ENCODE data around the gene UBXN11. TPM values are rescaled to one million over a fixed set of nuclear protein-coding genes. Genes with fewer than 3 reads are reported as not detected.

Gene UBXN11
- total RNA-seq, 4 donors from 2014 or later, result 2.7 to 3.8 (median 3.4) TPM

GRCh38 chr1:26291433-26291832 lies 15.0 kb downstream of the UBXN11 start:
- Histone ChIP-seq H3K27me3 (no peaks in the 10 kb centered on the region), H3K27ac (peak overlapping the region in 3 of 4 donors; percentile 50 to 64 (median 61)), H3K9me3 (no peaks in the 10 kb centered on the region), H3K4me1 (peaks cover 21 to 23% of the 10 kb centered on the region in 2 donors), H3K36me3 (no peaks in the 10 kb centered on the region), H3K4me3 (no peak overlapping the region)
- TF ChIP-seq POLR2A (IDR thresholded peaks at IDR 0.05) (no peak), CTCF (IDR thresholded peaks at IDR 0.05 in 4 of 5, conservative IDR thresholded peaks at IDR 0.05 in 1 of 5) (no peak)
- ATAC-seq (no peak), DNase-seq (no peak)
- in situ Hi-C loops (cut with MboI; ENCODE audit: low sequenced_read_pairs in 4 of 4), result no loop called here
- intact Hi-C loops (cut with DNase I; ENCODE audit: low total_unique reads), result no loop called here

- H3K27me3 ChIP-seq, result no peaks in the 10 kb centered on the region
- H3K4me3 ChIP-seq, result no peak overlapping the region
- H3K9me3 ChIP-seq, result no peaks in the 10 kb centered on the region
- in situ Hi-C loops (cut with MboI; ENCODE audit: low sequenced_read_pairs in 4 of 4), result no loop called here
- H3K4me1 ChIP-seq, result peaks cover 26 to 28% of the 10 kb centered on the region in 2 donors
- TF ChIP-seq POLR2A (IDR thresholded peaks at IDR 0.05) (no peak), CTCF (IDR thresholded peaks at IDR 0.05 in 4 of 5, conservative IDR thresholded peaks at IDR 0.05 in 1 of 5) (no peak)
- DNase-seq (peak in 1 of 2 donors; percentile 33), ATAC-seq (no peak)
- H3K36me3 ChIP-seq, result no peaks in the 10 kb centered on the region
- H3K27ac ChIP-seq, result peak overlapping the region; percentile 37 to 64 (median 56)
- intact Hi-C loops (cut with DNase I; ENCODE audit: low total_unique reads), result no loop called here
Observed at GRCh38 chr1:26290882-26291261, 15.6 kb downstream of the UBXN11 start.

GRCh38 chr1:26290122-26290881 lies 16.1 kb downstream of the UBXN11 start:
- Histone ChIP-seq H3K36me3 (no peaks in the 10 kb centered on the region), H3K27ac (peak overlapping the region; percentile 14 to 64 (median 49)), H3K4me3 (no peak overlapping the region), H3K9me3 (no peaks in the 10 kb centered on the region), H3K27me3 (no peaks in the 10 kb centered on the region), H3K4me1 (peaks cover 32% of the 10 kb centered on the region in 2 donors)
- TF ChIP-seq CTCF (IDR thresholded peaks at IDR 0.05 in 4 of 5, conservative IDR thresholded peaks at IDR 0.05 in 1 of 5) (no peak), POLR2A (IDR thresholded peaks at IDR 0.05) (no peak)
- in situ Hi-C loops (cut with MboI; ENCODE audit: low sequenced_read_pairs in 4 of 4) (no loop called here), intact Hi-C loops (cut with DNase I; ENCODE audit: low total_unique reads) (no loop called here)
- no peak for ATAC-seq
- peak in 1 of 2 donors; percentile 28 for DNase-seq

- in situ Hi-C loops (cut with MboI; ENCODE audit: low sequenced_read_pairs in 4 of 4) (loop anchor here in 1 of 4 donors (5.0 kb wide), 1 partner anchor 33 kb away; no protein-coding TSS in a partner anchor), intact Hi-C loops (cut with DNase I; ENCODE audit: low total_unique reads) (no loop called here)
- DNase-seq (peak in 1 of 2 donors; percentile 45), ATAC-seq (no peak)
- Histone ChIP-seq H3K27me3 (no peaks in the 10 kb centered on the region), H3K4me1 (peaks cover 41% of the 10 kb centered on the region in 2 donors), H3K27ac (peak overlapping the region in 3 of 4 donors; percentile 23 to 94 (median 89)), H3K9me3 (no peaks in the 10 kb centered on the region), H3K4me3 (no peak overlapping the region), H3K36me3 (no peaks in the 10 kb centered on the region)
- TF ChIP-seq CTCF (IDR thresholded peaks at IDR 0.05 in 4 of 5, conservative IDR thresholded peaks at IDR 0.05 in 1 of 5), result no peak
- TF ChIP-seq POLR2A (IDR thresholded peaks at IDR 0.05), result no peak
Observed at GRCh38 chr1:26289158-26290059, 17.0 kb downstream of the UBXN11 start.
